GM21390 (cell line): ENCODE results near the gene ADIPOR2.
"Not testable (repeated sequence)": the region's sequence is repeated elsewhere in the genome, so short reads cannot be mapped to it uniquely, and the experiment has no call there.

Experiments
- ATAC-seq: cut with Tn5 transposase; IDR thresholded peaks from one replicate; pipeline ENCODE4 v1.9.1; 2021; ENCODE audit not compliant: unreplicated experiment

ADIPOR2 gene

GRCh38 chr12:1811281-1811947 is 120.5 kb downstream of the ADIPOR2 start:
- ATAC-seq = no peak

GRCh38 chr12:1811948-1812291 is 121.0 kb downstream of the ADIPOR2 start:
- no peak for ATAC-seq

- ATAC-seq = no peak
These were observed 121.9 kb downstream of the ADIPOR2 start for GRCh38 chr12:1812650-1813302.

- ATAC-seq = no peak
These were observed 123.4 kb downstream of the ADIPOR2 start for GRCh38 chr12:1814266-1814665.

GRCh38 chr12:1815108-1815507 is 124.2 kb downstream of the ADIPOR2 start:
- no peak for ATAC-seq

- ATAC-seq = no peak
These were observed 125.2 kb downstream of the ADIPOR2 start for GRCh38 chr12:1815814-1816729.

GRCh38 chr12:1816730-1817348 is 126.0 kb downstream of the ADIPOR2 start:
- no peak for ATAC-seq

- not testable (repeated sequence) for ATAC-seq
These were observed 127.1 kb downstream of the ADIPOR2 start for GRCh38 chr12:1817928-1818327.

GRCh38 chr12:1819050-1819449 is 128.2 kb downstream of the ADIPOR2 start:
- ATAC-seq = no peak

GRCh38 chr12:1819571-1819970 is 128.7 kb downstream of the ADIPOR2 start:
- no peak for ATAC-seq

GRCh38 chr12:1820191-1820895 is 129.5 kb downstream of the ADIPOR2 start, which contains the start of gene LRTM2:
Gene LRTM2 (plus strand): TSS chr12:1820565. CDS start chr12:1828149, 7,584 bp downstream.
- ATAC-seq = no peak

- ATAC-seq = no peak
These were observed 130.0 kb downstream of the ADIPOR2 start for GRCh38 chr12:1820896-1821291.

- ATAC-seq = no peak
These were observed 130.9 kb downstream of the ADIPOR2 start for GRCh38 chr12:1821805-1822204.

GRCh38 chr12:1822699-1823098 is 131.8 kb downstream of the ADIPOR2 start:
- ATAC-seq = no peak

GRCh38 chr12:1823237-1823636 is 132.4 kb downstream of the ADIPOR2 start:
- no peak for ATAC-seq

- no peak for ATAC-seq
These were observed 134.7 kb downstream of the ADIPOR2 start for GRCh38 chr12:1825382-1826102.

GRCh38 chr12:1826401-1826800 is 135.5 kb downstream of the ADIPOR2 start:
- no peak for ATAC-seq

GRCh38 chr12:1826867-1827705 is 136.2 kb downstream of the ADIPOR2 start:
- no peak for ATAC-seq
